ENCODE measurements around the gene SYNPO2. TPM values are rescaled to one million over a fixed set of nuclear protein-coding genes. Genes with fewer than 3 reads are reported as not detected.

The SYNPO2 gene
- total and polyA plus RNA-seq, 10 of the 15 experiments (the other 5 are each of a cell fraction or from before 2014, with no cell fraction given): 0.04 to 0.34 (median 0.28) TPM

DNA sequence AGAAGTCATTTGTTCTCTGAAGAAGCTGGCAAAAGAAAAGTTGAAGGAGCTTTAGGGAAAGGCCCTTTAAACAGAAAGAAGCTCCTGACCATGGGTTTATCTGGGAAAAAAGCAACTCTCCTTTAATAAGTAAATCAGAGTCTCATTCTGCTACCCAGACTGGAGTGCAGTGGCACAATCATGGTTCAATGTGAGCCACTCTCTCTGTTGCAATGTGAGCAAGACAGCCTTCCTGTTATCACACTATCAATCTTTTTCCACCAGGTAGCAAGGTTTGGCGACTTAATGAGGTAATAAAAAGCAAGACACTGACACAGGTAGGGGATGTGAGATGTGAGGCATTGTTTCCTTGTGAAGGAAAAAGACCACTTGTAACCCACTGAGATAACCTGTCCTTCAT is 111.3 kb downstream of the SYNPO2 start (continued):
- TF ChIP-seq, protein P1, sequence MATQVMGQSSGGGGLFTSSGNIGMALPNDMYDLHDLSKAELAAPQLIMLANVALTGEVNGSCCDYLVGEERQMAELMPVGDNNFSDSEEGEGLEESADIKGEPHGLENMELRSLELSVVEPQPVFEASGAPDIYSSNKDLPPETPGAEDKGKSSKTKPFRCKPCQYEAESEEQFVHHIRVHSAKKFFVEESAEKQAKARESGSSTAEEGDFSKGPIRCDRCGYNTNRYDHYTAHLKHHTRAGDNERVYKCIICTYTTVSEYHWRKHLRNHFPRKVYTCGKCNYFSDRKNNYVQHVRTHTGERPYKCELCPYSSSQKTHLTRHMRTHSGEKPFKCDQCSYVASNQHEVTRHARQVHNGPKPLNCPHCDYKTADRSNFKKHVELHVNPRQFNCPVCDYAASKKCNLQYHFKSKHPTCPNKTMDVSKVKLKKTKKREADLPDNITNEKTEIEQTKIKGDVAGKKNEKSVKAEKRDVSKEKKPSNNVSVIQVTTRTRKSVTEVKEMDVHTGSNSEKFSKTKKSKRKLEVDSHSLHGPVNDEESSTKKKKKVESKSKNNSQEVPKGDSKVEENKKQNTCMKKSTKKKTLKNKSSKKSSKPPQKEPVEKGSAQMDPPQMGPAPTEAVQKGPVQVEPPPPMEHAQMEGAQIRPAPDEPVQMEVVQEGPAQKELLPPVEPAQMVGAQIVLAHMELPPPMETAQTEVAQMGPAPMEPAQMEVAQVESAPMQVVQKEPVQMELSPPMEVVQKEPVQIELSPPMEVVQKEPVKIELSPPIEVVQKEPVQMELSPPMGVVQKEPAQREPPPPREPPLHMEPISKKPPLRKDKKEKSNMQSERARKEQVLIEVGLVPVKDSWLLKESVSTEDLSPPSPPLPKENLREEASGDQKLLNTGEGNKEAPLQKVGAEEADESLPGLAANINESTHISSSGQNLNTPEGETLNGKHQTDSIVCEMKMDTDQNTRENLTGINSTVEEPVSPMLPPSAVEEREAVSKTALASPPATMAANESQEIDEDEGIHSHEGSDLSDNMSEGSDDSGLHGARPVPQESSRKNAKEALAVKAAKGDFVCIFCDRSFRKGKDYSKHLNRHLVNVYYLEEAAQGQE (IDR thresholded peaks at IDR 0.05; ENCODE audit: low read depth, low read length): no peak
- TF ChIP-seq BACH1 (IDR thresholded peaks at IDR 0.05; ENCODE audit: borderline replicate concordance) (no peak), PAX8 (IDR thresholded peaks at IDR 0.05) (no peak), IKZF2 (IDR thresholded peaks at IDR 0.05) (no peak)

DNA sequence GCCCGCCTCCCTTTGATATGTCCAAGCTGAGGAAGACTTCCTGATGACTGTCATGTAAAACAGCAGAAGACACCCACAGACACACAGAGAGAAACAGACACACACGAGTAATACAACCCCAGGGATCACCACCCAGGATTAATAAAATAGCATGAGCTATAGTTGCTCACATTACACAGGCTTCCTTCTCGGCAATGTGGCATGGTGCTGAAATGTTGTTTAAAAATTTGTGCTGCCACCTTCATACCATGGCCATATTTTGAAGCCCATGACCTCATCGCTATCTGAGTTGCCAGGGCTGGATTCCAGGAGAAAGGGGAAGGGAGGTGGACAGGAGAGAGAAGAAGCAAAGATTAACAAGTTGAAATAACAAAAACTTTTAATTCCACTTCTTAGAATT is 111.7 kb downstream of the SYNPO2 start:
- Histone ChIP-seq H3K9me3 (replicated peaks; ENCODE audit: control insufficient read depth, insufficient read depth, low read length) (no peaks in the 10 kb centered on the region), H2AFZ (ENCODE audit: control insufficient read depth, low read depth, low read length) (no peak overlapping the region), H3K79me2 (ENCODE audit: control insufficient read depth, insufficient read depth, low read length) (no peaks in the 10 kb centered on the region), H3K9ac (ENCODE audit: control insufficient read depth, insufficient read depth, low read length) (no peak overlapping the region), H3K36me3 (ENCODE audit: control insufficient read depth in 2 of 2, insufficient read depth in 2 of 2, low read length in 1 of 2) (no peaks in the 10 kb centered on the region), H4K20me1 (ENCODE audit: control insufficient read depth, insufficient read depth) (no peaks in the 10 kb centered on the region), H3K27ac (ENCODE audit: control insufficient read depth, insufficient read depth) (no peak overlapping the region), H3K27me3 (replicated peaks in 1 of 2; ENCODE audit: control insufficient read depth in 2 of 2, insufficient read depth in 2 of 2, low read length in 1 of 2) (no peaks in the 10 kb centered on the region; a peak in 1 of 4 replicates), H3K4me3 (no peak overlapping the region), H3K4me1 (ENCODE audit: control insufficient read depth, insufficient read depth, low read length) (no peaks in the 10 kb centered on the region), H3K4me2 (ENCODE audit: control insufficient read depth, insufficient read depth) (no peak overlapping the region)
- POLR2A ChIA-PET: no interaction called here
- in situ Hi-C loops (cut with MboI) (no loop called here), intact Hi-C loops (cut with micrococcal nuclease; ENCODE audit: unreplicated experiment) (no loop called here)
- TF ChIP-seq MYB (IDR thresholded peaks at IDR 0.05; ENCODE audit: borderline replicate concordance, low read depth, low read length) (no peak), GATAD2B (conservative IDR thresholded peaks at IDR 0.05; ENCODE audit: low read depth) (no peak), ZZZ3 (IDR thresholded peaks at IDR 0.05; ENCODE audit: control insufficient read depth, insufficient read length, low read depth) (no peak), EGR1 (IDR thresholded peaks at IDR 0.05; ENCODE audit: borderline replicate concordance in 1 of 2, low read depth in 2 of 2, low read length in 2 of 2) (no peak), ZNF217 (IDR thresholded peaks at IDR 0.05) (no peak), MYC (IDR thresholded peaks at IDR 0.05; ENCODE audit: insufficient read depth, insufficient read length, insufficient replicate concordance, low read length, severe bottlenecking) (no peak), ZNF207 (IDR thresholded peaks at IDR 0.05; ENCODE audit: borderline replicate concordance) (no peak), CHD2 (IDR thresholded peaks at IDR 0.05; ENCODE audit: borderline replicate concordance, low read depth, low read length) (no peak), KDM1A (IDR thresholded peaks at IDR 0.05; ENCODE audit: borderline replicate concordance) (no peak)
- TF ChIP-seq, protein P2, sequence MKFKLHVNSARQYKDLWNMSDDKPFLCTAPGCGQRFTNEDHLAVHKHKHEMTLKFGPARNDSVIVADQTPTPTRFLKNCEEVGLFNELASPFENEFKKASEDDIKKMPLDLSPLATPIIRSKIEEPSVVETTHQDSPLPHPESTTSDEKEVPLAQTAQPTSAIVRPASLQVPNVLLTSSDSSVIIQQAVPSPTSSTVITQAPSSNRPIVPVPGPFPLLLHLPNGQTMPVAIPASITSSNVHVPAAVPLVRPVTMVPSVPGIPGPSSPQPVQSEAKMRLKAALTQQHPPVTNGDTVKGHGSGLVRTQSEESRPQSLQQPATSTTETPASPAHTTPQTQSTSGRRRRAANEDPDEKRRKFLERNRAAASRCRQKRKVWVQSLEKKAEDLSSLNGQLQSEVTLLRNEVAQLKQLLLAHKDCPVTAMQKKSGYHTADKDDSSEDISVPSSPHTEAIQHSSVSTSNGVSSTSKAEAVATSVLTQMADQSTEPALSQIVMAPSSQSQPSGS (IDR thresholded peaks at IDR 0.05; ENCODE audit: low read length): no peak
- TF ChIP-seq, protein P1 (IDR thresholded peaks at IDR 0.05; ENCODE audit: low read depth, low read length): no peak
- SMC1A ChIA-PET (ENCODE audit: uncharacterized antibody, unreplicated experiment): no interaction called here
- no TSS peak for BruUV-seq (replicated peaks)
- RAD21 ChIA-PET (ENCODE audit: unreplicated experiment): no interaction called here
- 54% methylated on average over 4 of the region's 4 CpGs for WGBS (ENCODE audit: insufficient coverage, insufficient replicate concordance, low lambda C conversion rate, missing lambda C conversion rate)
- CTCF ChIA-PET: no interaction called here
- DNase-seq (ENCODE audit: low read depth, low spot score) (no peak), FAIRE-seq (no peak), ATAC-seq (no peak)

All from GM12878 (cell line).